Liver (tissue), 9 donors: ENCODE results near the gene SP140. TPM values are rescaled to one million over a fixed set of nuclear protein-coding genes. Genes with fewer than 3 reads are reported as not detected.

Experiments used
- DNase-seq: peaks from one replicate; pipeline ENCODE4 v3.0.0-alpha.2; 2017; ENCODE audit warnings: low spot score
- H3K27ac ChIP-seq, 2 donors: one replicate each; pipeline ENCODE4 v1.7.0; 2013; ENCODE audit warnings: inconsistent platforms in 2 of 2, low read length in 2 of 2, control low read depth in 1 of 2, low read depth in 1 of 2, mild to moderate bottlenecking in 1 of 2
- H3K27me3 ChIP-seq, 4 donors: one replicate each; pipeline versions ENCODE4 v1.6.1 to v1.7.0; 2013; ENCODE audit warnings: low read length in 3 of 4, inconsistent platforms in 1 of 4, mild to moderate bottlenecking in 1 of 4, moderate library complexity in 1 of 4; ENCODE audit not compliant: control insufficient read depth in 4 of 4, insufficient read depth in 4 of 4
- H3K36me3 ChIP-seq, 4 donors: one replicate each; pipeline versions ENCODE4 v1.6.1 to v1.7.0; 2013; ENCODE audit warnings: low read length in 3 of 4, mild to moderate bottlenecking in 3 of 4, low read depth in 1 of 4, moderate library complexity in 1 of 4; ENCODE audit not compliant: control insufficient read depth in 4 of 4, insufficient read depth in 3 of 4
- H3K4me1 ChIP-seq, 4 donors: one replicate each; pipeline versions ENCODE4 v1.6.1 to v1.7.0; 2013; ENCODE audit warnings: low read length in 3 of 4, mild to moderate bottlenecking in 3 of 4, moderate library complexity in 1 of 4; ENCODE audit not compliant: control insufficient read depth in 4 of 4, insufficient read depth in 4 of 4
- H3K4me3 ChIP-seq, 3 donors: one replicate each; pipeline versions ENCODE4 v1.6.1 to v1.7.0; 2013; ENCODE audit warnings: low read length in 3 of 3, control low read depth in 1 of 3, low read depth in 1 of 3, mild to moderate bottlenecking in 1 of 3
- H3K9ac ChIP-seq, 2 donors: one replicate each; pipeline ENCODE4 v1.7.0; 2013; ENCODE audit warnings: low read length in 2 of 2, mild to moderate bottlenecking in 2 of 2, moderate library complexity in 2 of 2, control low read depth in 1 of 2, low read depth in 1 of 2
- H3K9me3 ChIP-seq, 4 donors: one replicate each; pipeline versions ENCODE4 v1.6.1 to v1.7.0; 2013; ENCODE audit warnings: low read length in 3 of 4; ENCODE audit not compliant: control insufficient read depth in 4 of 4
- EGR1 ChIP-seq, 2 donors: IDR thresholded peaks; 2 replicates each; pipeline ENCODE4 v1.6.1; 2016 to 2018; ENCODE audit warnings: antibody characterized with exemption in 2 of 2, low read depth in 2 of 2
- FOXA1 ChIP-seq: IDR thresholded peaks from 2 replicates; pipeline ENCODE4 v1.6.1; 2016; ENCODE audit warnings: antibody characterized with exemption
- FOXA2 ChIP-seq: IDR thresholded peaks from 2 replicates; pipeline ENCODE4 v1.6.1; 2016; ENCODE audit warnings: antibody characterized with exemption
- GABPA ChIP-seq, 2 donors: IDR thresholded peaks in 1 of 2; conservative IDR thresholded peaks in 1 of 2; 2 replicates each; pipeline ENCODE4 v1.6.1; 2016; ENCODE audit warnings: antibody characterized with exemption in 2 of 2, mild to moderate bottlenecking in 1 of 2, moderate library complexity in 1 of 2
- HNF4A ChIP-seq, 2 donors: conservative IDR thresholded peaks; 2 replicates each; pipeline ENCODE4 v1.6.1; 2016; ENCODE audit warnings: antibody characterized with exemption in 2 of 2, mild to moderate bottlenecking in 2 of 2
- HNF4G ChIP-seq: IDR thresholded peaks from 2 replicates; pipeline ENCODE4 v1.6.1; 2016; ENCODE audit warnings: antibody characterized with exemption
- JUND ChIP-seq, 2 donors: IDR thresholded peaks; 2 replicates each; pipeline ENCODE4 v1.6.1; 2016; ENCODE audit warnings: antibody characterized with exemption in 2 of 2
- NR2F2 ChIP-seq: IDR thresholded peaks from 2 replicates; pipeline ENCODE4 v1.6.1; 2016; ENCODE audit warnings: antibody characterized with exemption
- RAD21 ChIP-seq, 2 donors: IDR thresholded peaks; 2 replicates each; pipeline ENCODE4 v1.6.1; 2016; ENCODE audit warnings: antibody characterized with exemption in 2 of 2, mild to moderate bottlenecking in 2 of 2
- RXRA ChIP-seq, 2 donors: IDR thresholded peaks; 2 replicates each; pipeline ENCODE4 v1.6.1; 2017 to 2018; ENCODE audit warnings: antibody characterized with exemption in 2 of 2, mild to moderate bottlenecking in 1 of 2
- SP1 ChIP-seq: IDR thresholded peaks from 2 replicates; pipeline ENCODE4 v1.6.1; 2018; ENCODE audit warnings: antibody characterized with exemption, mild to moderate bottlenecking
- TAF1 ChIP-seq: conservative IDR thresholded peaks from 2 replicates; pipeline ENCODE4 v1.6.1; 2016; ENCODE audit warnings: antibody characterized with exemption, mild to moderate bottlenecking
- YY1 ChIP-seq: IDR thresholded peaks from 2 replicates; pipeline ENCODE4 v1.6.1; 2016; ENCODE audit warnings: antibody characterized with exemption, mild to moderate bottlenecking
- WGBS: extraction: QIAGEN DNeasy Blood & Tissue Kit; methylation state at CpG from one replicate; pipeline ENCODE4 v1.1.7; 2013; 5-methylcytosine and 5-hydroxymethylcytosine counted together
- polyA plus RNA-seq, 2 donors: library from polyadenylated mRNA; stranded (reverse) in 1 of 2; unstranded in 1 of 2; fragments of 200-250 nt in 1 of 2; fragments of >200 nt in 1 of 2; fragmentation: Nextera tagmentation in 1 of 2; extraction: Ambion mirVana in 1 of 2; gene quantifications; one replicate each; pipeline versions ENCODE4 v1.2.1 to v1.2.3, GENCODE V29; 2013 to 2015
- total RNA-seq, 2 donors: library from RNA; depleted of rRNA; stranded (reverse); fragments of >200 nt; gene quantifications; one replicate each; pipeline ENCODE4 v1.2.3, GENCODE V29; 2014
- TF ChIP-seq, protein P1 (sequence below): IDR thresholded peaks from 2 replicates; pipeline ENCODE4 v1.6.1; 2016; ENCODE audit warnings: antibody characterized with exemption
- TF ChIP-seq, protein P2 (sequence below): IDR thresholded peaks from 2 replicates; pipeline ENCODE4 v1.6.1; 2016; ENCODE audit warnings: antibody characterized with exemption
- TF ChIP-seq, protein P3 (sequence below): IDR thresholded peaks from 2 replicates; pipeline ENCODE4 v1.6.1; 2016; ENCODE audit warnings: antibody characterized with exemption
- TF ChIP-seq, protein P4 (sequence below): IDR thresholded peaks from 2 replicates; pipeline ENCODE4 v1.6.1; 2016; ENCODE audit warnings: antibody characterized with exemption, mild to moderate bottlenecking
- TF ChIP-seq, protein P5 (sequence below): fragments of 150-350 bp; IDR thresholded peaks from 2 replicates; pipeline ENCODE4 v1.5.1; 2017; ENCODE audit warnings: improper control_type of control experiment, low read depth, low read length; ENCODE audit not compliant: missing input control
- donor health status: healthy.
- donor health status: healthy.
- donor health status: healthy.
- donor health status: healthy.
- donor health status: healthy.

The SP140 gene
- total and polyA plus RNA-seq, 4 donors: 0.40 to 1.8 (median 0.77) TPM

DNA sequence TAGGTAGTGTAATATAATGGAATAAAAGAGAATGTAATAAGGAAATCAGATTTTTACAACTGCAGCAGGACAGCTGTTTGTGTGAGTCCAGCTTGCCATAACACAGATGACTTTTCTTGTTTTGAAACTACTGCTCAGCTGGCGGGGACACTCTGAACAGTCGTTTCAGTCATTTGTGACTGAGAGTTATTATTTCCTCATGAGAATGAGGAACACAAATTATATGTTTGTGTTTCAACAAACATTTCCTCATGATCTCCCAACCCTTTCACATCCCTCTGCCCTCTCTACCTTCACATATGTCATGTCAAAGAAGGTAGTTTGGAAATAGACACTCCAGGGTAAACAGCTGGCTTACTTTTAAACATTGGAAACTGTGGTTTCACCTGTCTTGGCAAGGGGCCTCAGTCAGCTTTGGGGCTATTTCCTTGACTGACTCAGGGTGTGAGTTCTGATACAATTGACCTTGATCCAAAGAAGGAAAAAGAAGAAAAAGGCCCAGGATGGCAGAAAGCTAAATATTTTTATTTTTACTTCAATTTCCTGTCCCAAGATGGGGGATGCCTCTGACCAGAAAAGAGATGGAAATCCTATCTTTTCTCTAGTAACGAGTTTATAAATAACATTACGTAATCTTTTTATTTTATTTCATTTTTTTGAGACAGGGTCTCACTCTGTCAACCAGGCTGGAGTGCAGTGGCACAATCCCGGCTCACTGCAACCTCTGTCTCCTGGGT, 102.0 kb downstream of the SP140 start:
- TF ChIP-seq EGR1 (IDR thresholded peaks at IDR 0.05; ENCODE audit: low read depth in 2 of 2): peak in 1 of 2 donors; percentile 7
- TF ChIP-seq, protein P1, sequence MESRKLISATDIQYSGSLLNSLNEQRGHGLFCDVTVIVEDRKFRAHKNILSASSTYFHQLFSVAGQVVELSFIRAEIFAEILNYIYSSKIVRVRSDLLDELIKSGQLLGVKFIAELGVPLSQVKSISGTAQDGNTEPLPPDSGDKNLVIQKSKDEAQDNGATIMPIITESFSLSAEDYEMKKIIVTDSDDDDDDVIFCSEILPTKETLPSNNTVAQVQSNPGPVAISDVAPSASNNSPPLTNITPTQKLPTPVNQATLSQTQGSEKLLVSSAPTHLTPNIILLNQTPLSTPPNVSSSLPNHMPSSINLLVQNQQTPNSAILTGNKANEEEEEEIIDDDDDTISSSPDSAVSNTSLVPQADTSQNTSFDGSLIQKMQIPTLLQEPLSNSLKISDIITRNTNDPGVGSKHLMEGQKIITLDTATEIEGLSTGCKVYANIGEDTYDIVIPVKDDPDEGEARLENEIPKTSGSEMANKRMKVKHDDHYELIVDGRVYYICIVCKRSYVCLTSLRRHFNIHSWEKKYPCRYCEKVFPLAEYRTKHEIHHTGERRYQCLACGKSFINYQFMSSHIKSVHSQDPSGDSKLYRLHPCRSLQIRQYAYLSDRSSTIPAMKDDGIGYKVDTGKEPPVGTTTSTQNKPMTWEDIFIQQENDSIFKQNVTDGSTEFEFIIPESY: no peak
- peaks cover 0 to 6% (median 2%) of the 10 kb centered on the region in 4 donors for H3K9me3 ChIP-seq
- H3K9ac ChIP-seq: peak overlapping the region; percentile 73
- 56% methylated on average over 5 of the region's 5 CpGs for WGBS
- H3K27ac ChIP-seq: peak overlapping the region; percentile 74 to 80
- no peaks in the 10 kb centered on the region for H3K27me3 ChIP-seq
- peaks cover 0 to 21% (median 9%) of the 10 kb centered on the region in 4 donors for H3K4me1 ChIP-seq
- peaks cover 0 to 5% (median under 1%) of the 10 kb centered on the region in 4 donors for H3K36me3 ChIP-seq
- DNase-seq: no peak
- H3K4me3 ChIP-seq: peak overlapping the region; percentile 56 to 88 (median 76)

DNA sequence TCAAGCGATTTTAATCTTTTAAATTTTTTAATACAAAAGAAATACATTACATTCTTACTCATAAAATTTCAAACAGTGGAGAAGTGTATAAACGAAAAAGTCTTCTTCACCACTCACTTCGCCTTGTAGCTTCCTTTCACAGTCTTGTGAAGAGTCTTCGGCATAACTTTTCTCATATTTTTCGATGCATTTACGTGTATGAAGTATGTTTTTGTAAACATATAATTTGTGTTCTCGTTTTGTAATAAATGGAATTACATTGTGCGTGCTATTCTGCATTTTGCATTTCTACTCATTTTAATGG, 102.6 kb downstream of the SP140 start:
- TF ChIP-seq, protein P2, sequence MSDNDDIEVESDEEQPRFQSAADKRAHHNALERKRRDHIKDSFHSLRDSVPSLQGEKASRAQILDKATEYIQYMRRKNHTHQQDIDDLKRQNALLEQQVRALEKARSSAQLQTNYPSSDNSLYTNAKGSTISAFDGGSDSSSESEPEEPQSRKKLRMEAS: no peak
- TF ChIP-seq NR2F2 (no peak), HNF4A (conservative IDR thresholded peaks at IDR 0.05) (no peak), RXRA (IDR thresholded peaks at IDR 0.05) (no peak), HNF4G (no peak), RAD21 (IDR thresholded peaks at IDR 0.05) (no peak), FOXA2 (no peak), SP1 (no peak), JUND (IDR thresholded peaks at IDR 0.05) (no peak), GABPA (IDR thresholded peaks at IDR 0.05 in 1 of 2, conservative IDR thresholded peaks at IDR 0.05 in 1 of 2) (no peak), EGR1 (IDR thresholded peaks at IDR 0.05; ENCODE audit: low read depth in 2 of 2) (no peak), TAF1 (no peak), FOXA1 (no peak), YY1 (no peak)
- TF ChIP-seq, protein P1: no peak
- TF ChIP-seq, protein P3, sequence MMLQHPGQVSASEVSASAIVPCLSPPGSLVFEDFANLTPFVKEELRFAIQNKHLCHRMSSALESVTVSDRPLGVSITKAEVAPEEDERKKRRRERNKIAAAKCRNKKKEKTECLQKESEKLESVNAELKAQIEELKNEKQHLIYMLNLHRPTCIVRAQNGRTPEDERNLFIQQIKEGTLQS: no peak
- TF ChIP-seq, protein P4, sequence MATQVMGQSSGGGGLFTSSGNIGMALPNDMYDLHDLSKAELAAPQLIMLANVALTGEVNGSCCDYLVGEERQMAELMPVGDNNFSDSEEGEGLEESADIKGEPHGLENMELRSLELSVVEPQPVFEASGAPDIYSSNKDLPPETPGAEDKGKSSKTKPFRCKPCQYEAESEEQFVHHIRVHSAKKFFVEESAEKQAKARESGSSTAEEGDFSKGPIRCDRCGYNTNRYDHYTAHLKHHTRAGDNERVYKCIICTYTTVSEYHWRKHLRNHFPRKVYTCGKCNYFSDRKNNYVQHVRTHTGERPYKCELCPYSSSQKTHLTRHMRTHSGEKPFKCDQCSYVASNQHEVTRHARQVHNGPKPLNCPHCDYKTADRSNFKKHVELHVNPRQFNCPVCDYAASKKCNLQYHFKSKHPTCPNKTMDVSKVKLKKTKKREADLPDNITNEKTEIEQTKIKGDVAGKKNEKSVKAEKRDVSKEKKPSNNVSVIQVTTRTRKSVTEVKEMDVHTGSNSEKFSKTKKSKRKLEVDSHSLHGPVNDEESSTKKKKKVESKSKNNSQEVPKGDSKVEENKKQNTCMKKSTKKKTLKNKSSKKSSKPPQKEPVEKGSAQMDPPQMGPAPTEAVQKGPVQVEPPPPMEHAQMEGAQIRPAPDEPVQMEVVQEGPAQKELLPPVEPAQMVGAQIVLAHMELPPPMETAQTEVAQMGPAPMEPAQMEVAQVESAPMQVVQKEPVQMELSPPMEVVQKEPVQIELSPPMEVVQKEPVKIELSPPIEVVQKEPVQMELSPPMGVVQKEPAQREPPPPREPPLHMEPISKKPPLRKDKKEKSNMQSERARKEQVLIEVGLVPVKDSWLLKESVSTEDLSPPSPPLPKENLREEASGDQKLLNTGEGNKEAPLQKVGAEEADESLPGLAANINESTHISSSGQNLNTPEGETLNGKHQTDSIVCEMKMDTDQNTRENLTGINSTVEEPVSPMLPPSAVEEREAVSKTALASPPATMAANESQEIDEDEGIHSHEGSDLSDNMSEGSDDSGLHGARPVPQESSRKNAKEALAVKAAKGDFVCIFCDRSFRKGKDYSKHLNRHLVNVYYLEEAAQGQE: no peak
- TF ChIP-seq, protein P5, sequence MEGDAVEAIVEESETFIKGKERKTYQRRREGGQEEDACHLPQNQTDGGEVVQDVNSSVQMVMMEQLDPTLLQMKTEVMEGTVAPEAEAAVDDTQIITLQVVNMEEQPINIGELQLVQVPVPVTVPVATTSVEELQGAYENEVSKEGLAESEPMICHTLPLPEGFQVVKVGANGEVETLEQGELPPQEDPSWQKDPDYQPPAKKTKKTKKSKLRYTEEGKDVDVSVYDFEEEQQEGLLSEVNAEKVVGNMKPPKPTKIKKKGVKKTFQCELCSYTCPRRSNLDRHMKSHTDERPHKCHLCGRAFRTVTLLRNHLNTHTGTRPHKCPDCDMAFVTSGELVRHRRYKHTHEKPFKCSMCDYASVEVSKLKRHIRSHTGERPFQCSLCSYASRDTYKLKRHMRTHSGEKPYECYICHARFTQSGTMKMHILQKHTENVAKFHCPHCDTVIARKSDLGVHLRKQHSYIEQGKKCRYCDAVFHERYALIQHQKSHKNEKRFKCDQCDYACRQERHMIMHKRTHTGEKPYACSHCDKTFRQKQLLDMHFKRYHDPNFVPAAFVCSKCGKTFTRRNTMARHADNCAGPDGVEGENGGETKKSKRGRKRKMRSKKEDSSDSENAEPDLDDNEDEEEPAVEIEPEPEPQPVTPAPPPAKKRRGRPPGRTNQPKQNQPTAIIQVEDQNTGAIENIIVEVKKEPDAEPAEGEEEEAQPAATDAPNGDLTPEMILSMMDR: no peak
- 92% methylated on average over 8 of the region's 8 CpGs for WGBS
- H3K9me3 ChIP-seq: peaks cover 0 to 3% (median 0%) of the 10 kb centered on the region in 4 donors
- H3K36me3 ChIP-seq: peaks cover 0 to 6% (median under 1%) of the 10 kb centered on the region in 4 donors
- H3K27me3 ChIP-seq: no peaks in the 10 kb centered on the region
- H3K9ac ChIP-seq: no peak overlapping the region
- H3K4me3 ChIP-seq: peak overlapping the region in 2 of 3 donors; percentile 56 to 76
- H3K27ac ChIP-seq: peak overlapping the region in 1 of 2 donors; percentile 74
- peaks cover 0 to 21% (median 9%) of the 10 kb centered on the region in 4 donors for H3K4me1 ChIP-seq
- DNase-seq: no peak
